GM18858 (cell line): ENCODE measurements around the gene APH1B.

Experiments used
- ATAC-seq: cut with Tn5 transposase; IDR thresholded peaks from one replicate; pipeline ENCODE4 v1.9.1; 2021; ENCODE audit not compliant: unreplicated experiment

APH1B gene

GRCh38 chr15:63349621-63350020 lies 72.2 kb downstream of the APH1B start:
- no peak for ATAC-seq

- ATAC-seq = no peak
These were observed 72.8 kb downstream of the APH1B start for GRCh38 chr15:63350178-63350621.

- no peak for ATAC-seq
These were observed 73.8 kb downstream of the APH1B start for GRCh38 chr15:63351170-63351569.

- no peak for ATAC-seq
These were observed 75.4 kb downstream of the APH1B start for GRCh38 chr15:63352808-63353207.

- no peak for ATAC-seq
These were observed 75.9 kb downstream of the APH1B start for GRCh38 chr15:63353261-63353660.

DNA sequence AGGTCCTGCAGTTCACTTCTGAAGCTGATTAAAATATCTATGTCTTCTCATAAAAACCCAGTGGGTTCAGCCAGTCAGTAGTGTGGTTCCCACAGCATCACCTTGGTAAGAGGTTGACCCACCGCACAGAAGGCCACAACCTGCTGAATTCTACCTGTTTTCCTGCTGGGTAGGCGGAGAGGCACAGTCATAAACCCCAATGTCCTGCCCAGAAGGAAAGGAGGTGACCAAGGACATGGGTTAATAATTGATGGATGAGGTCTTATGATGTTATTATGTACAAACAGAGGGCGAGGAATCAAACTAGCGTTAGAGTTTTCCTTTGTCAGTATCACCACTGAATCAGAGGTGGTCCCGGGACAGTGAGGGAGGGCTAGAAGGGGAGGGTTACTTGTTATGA lies 76.5 kb downstream of the APH1B start:
- ATAC-seq = no peak

DNA sequence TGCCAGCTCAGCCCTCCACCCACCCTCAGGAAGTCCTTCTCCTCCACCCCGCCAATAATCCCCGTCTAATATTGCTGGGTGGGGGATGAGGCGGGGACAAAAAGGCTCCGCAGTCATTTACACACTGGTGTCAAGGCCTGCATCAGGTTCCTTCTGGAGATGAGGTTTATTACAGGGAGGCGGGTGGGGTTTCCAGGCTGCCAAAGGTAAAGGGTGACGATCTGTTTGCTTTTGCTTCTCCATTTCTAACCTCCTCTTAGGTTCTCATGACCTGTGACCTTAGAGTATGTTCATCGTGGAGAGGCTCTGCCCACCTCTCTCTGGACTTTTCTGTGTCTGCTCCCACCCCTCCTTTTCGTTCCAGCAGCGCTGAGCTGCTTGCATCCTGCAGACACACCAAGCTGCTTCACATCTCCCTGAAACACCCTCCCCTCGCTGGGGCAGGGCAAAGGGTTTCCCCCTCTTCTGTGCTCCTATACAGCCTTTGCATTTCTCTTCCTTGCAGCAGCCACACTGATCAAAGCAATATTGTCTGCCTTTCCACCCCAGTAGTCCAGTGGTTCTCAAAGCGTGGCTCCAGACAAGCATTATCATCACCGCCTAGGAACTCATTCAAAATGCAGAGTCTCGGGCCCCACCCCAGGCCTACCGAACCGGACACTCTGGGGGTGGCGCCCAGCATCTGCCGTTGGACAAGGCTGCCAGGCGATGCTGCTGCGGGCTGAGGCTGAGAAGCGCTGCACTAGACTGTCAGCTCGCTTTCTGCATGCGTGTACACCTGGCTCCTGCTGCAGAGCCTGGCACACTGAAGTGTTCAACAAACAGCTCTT lies 77.6 kb downstream of the APH1B start:
- ATAC-seq = no peak

- no peak for ATAC-seq
These were observed 79.7 kb downstream of the APH1B start for GRCh38 chr15:63357061-63357460.

GRCh38 chr15:63357731-63358130 lies 80.3 kb downstream of the APH1B start:
- no peak for ATAC-seq

- no peak for ATAC-seq
These were observed 81.0 kb downstream of the APH1B start for GRCh38 chr15:63358241-63359029.
